GM23338 (cell line): ENCODE data around the gene KIAA1217. TPM values are rescaled to one million over a fixed set of nuclear protein-coding genes. Genes with fewer than 3 reads are reported as not detected.

Source experiments
- ATAC-seq: fragments of 200-7000 bp; cut with Tn5 transposase; 3 replicates; pipeline ENCODE4 v1.9.1; 2020
- DNase-seq: peaks from one replicate; pipeline ENCODE4 v3.0.0-alpha.2; 2015; ENCODE audit warnings: low spot score
- H2AFZ ChIP-seq: fragments of 200-600 bp; sonication (generic); 2 replicates; pipeline ENCODE4 v1.8.0; 2016; ENCODE audit warnings: antibody characterized with exemption, mild to moderate bottlenecking, moderate library complexity
- H3F3A ChIP-seq: fragments of 200-600 bp; sonication (generic); replicated peaks from 2 replicates; pipeline ENCODE4 v1.8.0; 2017; ENCODE audit warnings: antibody characterized with exemption, mixed run types, low read depth
- H3K27ac ChIP-seq: fragments of 200-600 bp; sonication (generic); 2 replicates; pipeline ENCODE4 v1.6.1; 2016; ENCODE audit warnings: low read depth
- H3K27me3 ChIP-seq: fragments of 200-600 bp; sonication (generic); 2 replicates; pipeline ENCODE4 v1.8.0; 2016; ENCODE audit warnings: mild to moderate bottlenecking, mixed run types, moderate library complexity; ENCODE audit not compliant: insufficient read depth
- H3K36me3 ChIP-seq: fragments of 200-600 bp; sonication (generic); 2 replicates; pipeline ENCODE4 v1.8.0; 2016; ENCODE audit warnings: mild to moderate bottlenecking; ENCODE audit not compliant: insufficient read depth
- H3K4me1 ChIP-seq: fragments of 200-600 bp; sonication (generic); 2 replicates; pipeline ENCODE4 v1.8.0; 2016; ENCODE audit warnings: mild to moderate bottlenecking, moderate library complexity; ENCODE audit not compliant: insufficient read depth
- H3K4me2 ChIP-seq: fragments of 200-600 bp; sonication (generic); 2 replicates; pipeline ENCODE4 v1.7.1; 2017; ENCODE audit warnings: mixed run types
- H3K4me3 ChIP-seq: fragments of 200-600 bp; sonication (generic); 2 replicates; pipeline ENCODE4 v1.6.1; 2016; ENCODE audit warnings: mixed run types
- H3K79me2 ChIP-seq: fragments of 200-600 bp; sonication (generic); replicated peaks from 2 replicates; pipeline ENCODE4 v1.8.0; 2017; ENCODE audit warnings: mild to moderate bottlenecking; ENCODE audit not compliant: insufficient read depth
- H3K9me2 ChIP-seq: fragments of 200-600 bp; sonication (generic); 2 replicates; pipeline ENCODE4 v1.8.0; 2017; ENCODE audit not compliant: insufficient read depth
- H4K20me1 ChIP-seq: fragments of 200-600 bp; sonication (generic); replicated peaks from 2 replicates; pipeline ENCODE4 v1.8.0; 2017; ENCODE audit warnings: mild to moderate bottlenecking; ENCODE audit not compliant: insufficient read depth
- H3K27ac Mint-ChIP-seq: 2 replicates; pipeline ENCODE4 v1.8.0; 2020; ENCODE audit warnings: inconsistent platforms, mild to moderate bottlenecking, moderate library complexity, mixed read lengths
- H3K27me3 Mint-ChIP-seq: 3 replicates; pipeline ENCODE4 v1.8.0; 2022; ENCODE audit warnings: low read depth, mild to moderate bottlenecking, moderate library complexity, mixed read lengths, inconsistent platforms; ENCODE audit not compliant: insufficient read depth, poor library complexity
- H3K36me3 Mint-ChIP-seq: 3 replicates; pipeline ENCODE4 v1.8.0; 2021; ENCODE audit warnings: low read depth, mild to moderate bottlenecking, inconsistent platforms, moderate library complexity, mixed read lengths
- H3K4me1 Mint-ChIP-seq: 3 replicates; pipeline ENCODE4 v1.8.0; 2020; ENCODE audit warnings: mild to moderate bottlenecking, inconsistent platforms, mixed read lengths
- H3K4me3 Mint-ChIP-seq: 3 replicates; pipeline ENCODE4 v1.8.0; 2021; ENCODE audit warnings: moderate library complexity, mild to moderate bottlenecking, inconsistent platforms, mixed read lengths
- H3K9me3 Mint-ChIP-seq: 3 replicates; pipeline ENCODE4 v1.8.0; 2020; ENCODE audit warnings: moderate library complexity, mild to moderate bottlenecking, inconsistent platforms, mixed read lengths
- CREB1 ChIP-seq: fragments of 250-450 bp; sonication (Bioruptor Pico); IDR thresholded peaks from 2 replicates; pipeline ENCODE4 v1.5.0; 2020; ENCODE audit warnings: low read depth, mild to moderate bottlenecking, moderate library complexity
- EZH2 ChIP-seq: fragments of 200-600 bp; sonication (generic); IDR thresholded peaks from one replicate; pipeline ENCODE4 v1.8.0; 2017; ENCODE audit warnings: antibody characterized with exemption, mild to moderate bottlenecking, low read depth; ENCODE audit not compliant: unreplicated experiment
- EZH2phosphoT487 ChIP-seq: fragments of 200-600 bp; sonication (generic); IDR thresholded peaks from one replicate; pipeline ENCODE4 v1.8.1; 2018; ENCODE audit warnings: antibody characterized with exemption; ENCODE audit not compliant: unreplicated experiment
- JUNB ChIP-seq: IDR thresholded peaks from one replicate; pipeline ENCODE4 v1.6.1; 2016; ENCODE audit warnings: antibody characterized with exemption; ENCODE audit not compliant: unreplicated experiment
- NANOG ChIP-seq: IDR thresholded peaks from 2 replicates; pipeline ENCODE4 v1.6.1; 2016; ENCODE audit warnings: antibody characterized with exemption, borderline replicate concordance
- POLR2AphosphoS5 ChIP-seq: IDR thresholded peaks from 2 replicates; pipeline ENCODE4 v1.6.1; 2016; ENCODE audit warnings: antibody characterized with exemption, low read depth
- STAT1 ChIP-seq: IDR thresholded peaks from one replicate; pipeline ENCODE4 v1.6.1; 2016; ENCODE audit warnings: antibody characterized with exemption; ENCODE audit not compliant: unreplicated experiment
- ZNF114 ChIP-seq: fragments of 250-450 bp; sonication (Bioruptor Pico); IDR thresholded peaks from 2 replicates; pipeline ENCODE4 v1.5.0; 2020; ENCODE audit warnings: mild to moderate bottlenecking, moderate library complexity
- ZNF331 ChIP-seq: fragments of 250-450 bp; sonication (Bioruptor Pico); IDR thresholded peaks from 2 replicates; pipeline ENCODE4 v1.5.0; 2020; ENCODE audit warnings: low read depth, mild to moderate bottlenecking, moderate library complexity
- polyA plus RNA-seq: library from polyadenylated mRNA; unstranded; fragments of >200 nt; fragmentation: Nextera tagmentation; extraction: Ambion mirVana; gene quantifications from 2 replicates; pipeline ENCODE4 v1.2.1, GENCODE V29; 2016
- total RNA-seq: library from RNA; depleted of rRNA; stranded (reverse); fragments of >200 nt; shearing (Covaris generic); gene quantifications from 2 replicates; pipeline ENCODE4 v1.2.3, GENCODE V29; 2014
- TF ChIP-seq, protein P1 (sequence below), 2 experiments: fragments of 200-600 bp in 1 of 2; sonication (generic) in 1 of 2; conservative IDR thresholded peaks; 2 replicates each; pipeline versions ENCODE4 v1.5.1 to v1.6.1; 2016 to 2017; ENCODE audit warnings: antibody characterized with exemption in 2 of 2, low read depth in 2 of 2, mild to moderate bottlenecking in 2 of 2, moderate library complexity in 1 of 2
- TF ChIP-seq, protein P2 (sequence below): IDR thresholded peaks from 2 replicates; pipeline ENCODE4 v1.6.1; 2016; ENCODE audit warnings: antibody characterized with exemption
- TF ChIP-seq, protein P3 (sequence below): fragments of 250-450 bp; sonication (Bioruptor Pico); IDR thresholded peaks from 2 replicates; pipeline ENCODE4 v1.5.0; 2020; ENCODE audit warnings: mild to moderate bottlenecking, moderate library complexity
- TF ChIP-seq, protein P4 (sequence below): IDR thresholded peaks from one replicate; pipeline ENCODE4 v1.6.1; 2018; ENCODE audit warnings: antibody characterized with exemption; ENCODE audit not compliant: unreplicated experiment

KIAA1217 gene
- total and polyA plus RNA-seq, 2 experiments from 2014 or later: 6.4 to 9.1 TPM

DNA sequence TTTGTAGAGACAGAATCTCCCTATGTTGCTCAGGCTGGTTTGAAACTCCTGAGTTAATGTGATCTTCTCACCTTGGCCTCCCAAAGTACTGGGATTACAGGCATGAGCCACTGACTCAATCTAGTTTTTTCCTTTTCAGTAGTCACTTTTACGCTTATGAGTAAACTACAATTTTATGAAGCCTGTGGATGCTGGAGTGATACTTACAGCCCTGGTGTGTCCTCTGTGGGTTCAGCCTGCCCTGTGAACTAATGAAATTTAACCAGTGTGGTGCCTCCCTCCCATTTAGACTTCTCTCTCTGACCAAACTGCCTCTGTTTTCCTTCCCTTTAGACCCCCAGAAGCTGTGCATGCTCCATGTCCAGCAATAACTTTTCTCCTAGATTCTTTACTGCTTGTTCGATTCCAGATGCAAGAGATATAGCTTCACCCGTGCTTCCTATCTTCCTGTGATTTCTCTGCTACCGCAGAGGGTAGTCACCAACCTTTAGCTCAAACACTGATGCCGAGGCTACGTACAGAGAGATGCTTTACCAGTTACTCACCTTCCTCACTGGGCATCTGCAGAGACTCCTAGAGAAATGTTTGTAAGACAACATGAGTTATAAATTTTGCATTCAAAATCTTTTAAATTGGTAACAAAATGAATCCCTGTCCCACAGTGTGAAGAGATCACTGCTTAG lies 90.8 kb downstream of the KIAA1217 start:
- no peaks in the 10 kb centered on the region for H3K27me3 ChIP-seq
- no peak for ATAC-seq
- H2AFZ ChIP-seq: no peak overlapping the region
- H3K36me3 ChIP-seq: no peaks in the 10 kb centered on the region
- H3K27me3 Mint-ChIP-seq: peaks cover 4% of the 10 kb centered on the region
- H3K79me2 ChIP-seq: no peaks in the 10 kb centered on the region
- no peak overlapping the region for H3K27ac Mint-ChIP-seq
- H3K4me1 ChIP-seq: no peaks in the 10 kb centered on the region
- no peak overlapping the region for H3K4me2 ChIP-seq
- TF ChIP-seq STAT1: no peak
- TF ChIP-seq NANOG: no peak
- TF ChIP-seq, protein P1, sequence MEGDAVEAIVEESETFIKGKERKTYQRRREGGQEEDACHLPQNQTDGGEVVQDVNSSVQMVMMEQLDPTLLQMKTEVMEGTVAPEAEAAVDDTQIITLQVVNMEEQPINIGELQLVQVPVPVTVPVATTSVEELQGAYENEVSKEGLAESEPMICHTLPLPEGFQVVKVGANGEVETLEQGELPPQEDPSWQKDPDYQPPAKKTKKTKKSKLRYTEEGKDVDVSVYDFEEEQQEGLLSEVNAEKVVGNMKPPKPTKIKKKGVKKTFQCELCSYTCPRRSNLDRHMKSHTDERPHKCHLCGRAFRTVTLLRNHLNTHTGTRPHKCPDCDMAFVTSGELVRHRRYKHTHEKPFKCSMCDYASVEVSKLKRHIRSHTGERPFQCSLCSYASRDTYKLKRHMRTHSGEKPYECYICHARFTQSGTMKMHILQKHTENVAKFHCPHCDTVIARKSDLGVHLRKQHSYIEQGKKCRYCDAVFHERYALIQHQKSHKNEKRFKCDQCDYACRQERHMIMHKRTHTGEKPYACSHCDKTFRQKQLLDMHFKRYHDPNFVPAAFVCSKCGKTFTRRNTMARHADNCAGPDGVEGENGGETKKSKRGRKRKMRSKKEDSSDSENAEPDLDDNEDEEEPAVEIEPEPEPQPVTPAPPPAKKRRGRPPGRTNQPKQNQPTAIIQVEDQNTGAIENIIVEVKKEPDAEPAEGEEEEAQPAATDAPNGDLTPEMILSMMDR (conservative IDR thresholded peaks at IDR 0.05; ENCODE audit: low read depth in 2 of 2): no peak
- no peak for TF ChIP-seq EZH2
- no peak for TF ChIP-seq ZNF331 (CRISPR knock-in tag)
- no peak for TF ChIP-seq CREB1 (CRISPR knock-in tag)
- TF ChIP-seq, protein P2, sequence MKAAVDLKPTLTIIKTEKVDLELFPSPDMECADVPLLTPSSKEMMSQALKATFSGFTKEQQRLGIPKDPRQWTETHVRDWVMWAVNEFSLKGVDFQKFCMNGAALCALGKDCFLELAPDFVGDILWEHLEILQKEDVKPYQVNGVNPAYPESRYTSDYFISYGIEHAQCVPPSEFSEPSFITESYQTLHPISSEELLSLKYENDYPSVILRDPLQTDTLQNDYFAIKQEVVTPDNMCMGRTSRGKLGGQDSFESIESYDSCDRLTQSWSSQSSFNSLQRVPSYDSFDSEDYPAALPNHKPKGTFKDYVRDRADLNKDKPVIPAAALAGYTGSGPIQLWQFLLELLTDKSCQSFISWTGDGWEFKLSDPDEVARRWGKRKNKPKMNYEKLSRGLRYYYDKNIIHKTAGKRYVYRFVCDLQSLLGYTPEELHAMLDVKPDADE: no peak
- TF ChIP-seq, protein P3, sequence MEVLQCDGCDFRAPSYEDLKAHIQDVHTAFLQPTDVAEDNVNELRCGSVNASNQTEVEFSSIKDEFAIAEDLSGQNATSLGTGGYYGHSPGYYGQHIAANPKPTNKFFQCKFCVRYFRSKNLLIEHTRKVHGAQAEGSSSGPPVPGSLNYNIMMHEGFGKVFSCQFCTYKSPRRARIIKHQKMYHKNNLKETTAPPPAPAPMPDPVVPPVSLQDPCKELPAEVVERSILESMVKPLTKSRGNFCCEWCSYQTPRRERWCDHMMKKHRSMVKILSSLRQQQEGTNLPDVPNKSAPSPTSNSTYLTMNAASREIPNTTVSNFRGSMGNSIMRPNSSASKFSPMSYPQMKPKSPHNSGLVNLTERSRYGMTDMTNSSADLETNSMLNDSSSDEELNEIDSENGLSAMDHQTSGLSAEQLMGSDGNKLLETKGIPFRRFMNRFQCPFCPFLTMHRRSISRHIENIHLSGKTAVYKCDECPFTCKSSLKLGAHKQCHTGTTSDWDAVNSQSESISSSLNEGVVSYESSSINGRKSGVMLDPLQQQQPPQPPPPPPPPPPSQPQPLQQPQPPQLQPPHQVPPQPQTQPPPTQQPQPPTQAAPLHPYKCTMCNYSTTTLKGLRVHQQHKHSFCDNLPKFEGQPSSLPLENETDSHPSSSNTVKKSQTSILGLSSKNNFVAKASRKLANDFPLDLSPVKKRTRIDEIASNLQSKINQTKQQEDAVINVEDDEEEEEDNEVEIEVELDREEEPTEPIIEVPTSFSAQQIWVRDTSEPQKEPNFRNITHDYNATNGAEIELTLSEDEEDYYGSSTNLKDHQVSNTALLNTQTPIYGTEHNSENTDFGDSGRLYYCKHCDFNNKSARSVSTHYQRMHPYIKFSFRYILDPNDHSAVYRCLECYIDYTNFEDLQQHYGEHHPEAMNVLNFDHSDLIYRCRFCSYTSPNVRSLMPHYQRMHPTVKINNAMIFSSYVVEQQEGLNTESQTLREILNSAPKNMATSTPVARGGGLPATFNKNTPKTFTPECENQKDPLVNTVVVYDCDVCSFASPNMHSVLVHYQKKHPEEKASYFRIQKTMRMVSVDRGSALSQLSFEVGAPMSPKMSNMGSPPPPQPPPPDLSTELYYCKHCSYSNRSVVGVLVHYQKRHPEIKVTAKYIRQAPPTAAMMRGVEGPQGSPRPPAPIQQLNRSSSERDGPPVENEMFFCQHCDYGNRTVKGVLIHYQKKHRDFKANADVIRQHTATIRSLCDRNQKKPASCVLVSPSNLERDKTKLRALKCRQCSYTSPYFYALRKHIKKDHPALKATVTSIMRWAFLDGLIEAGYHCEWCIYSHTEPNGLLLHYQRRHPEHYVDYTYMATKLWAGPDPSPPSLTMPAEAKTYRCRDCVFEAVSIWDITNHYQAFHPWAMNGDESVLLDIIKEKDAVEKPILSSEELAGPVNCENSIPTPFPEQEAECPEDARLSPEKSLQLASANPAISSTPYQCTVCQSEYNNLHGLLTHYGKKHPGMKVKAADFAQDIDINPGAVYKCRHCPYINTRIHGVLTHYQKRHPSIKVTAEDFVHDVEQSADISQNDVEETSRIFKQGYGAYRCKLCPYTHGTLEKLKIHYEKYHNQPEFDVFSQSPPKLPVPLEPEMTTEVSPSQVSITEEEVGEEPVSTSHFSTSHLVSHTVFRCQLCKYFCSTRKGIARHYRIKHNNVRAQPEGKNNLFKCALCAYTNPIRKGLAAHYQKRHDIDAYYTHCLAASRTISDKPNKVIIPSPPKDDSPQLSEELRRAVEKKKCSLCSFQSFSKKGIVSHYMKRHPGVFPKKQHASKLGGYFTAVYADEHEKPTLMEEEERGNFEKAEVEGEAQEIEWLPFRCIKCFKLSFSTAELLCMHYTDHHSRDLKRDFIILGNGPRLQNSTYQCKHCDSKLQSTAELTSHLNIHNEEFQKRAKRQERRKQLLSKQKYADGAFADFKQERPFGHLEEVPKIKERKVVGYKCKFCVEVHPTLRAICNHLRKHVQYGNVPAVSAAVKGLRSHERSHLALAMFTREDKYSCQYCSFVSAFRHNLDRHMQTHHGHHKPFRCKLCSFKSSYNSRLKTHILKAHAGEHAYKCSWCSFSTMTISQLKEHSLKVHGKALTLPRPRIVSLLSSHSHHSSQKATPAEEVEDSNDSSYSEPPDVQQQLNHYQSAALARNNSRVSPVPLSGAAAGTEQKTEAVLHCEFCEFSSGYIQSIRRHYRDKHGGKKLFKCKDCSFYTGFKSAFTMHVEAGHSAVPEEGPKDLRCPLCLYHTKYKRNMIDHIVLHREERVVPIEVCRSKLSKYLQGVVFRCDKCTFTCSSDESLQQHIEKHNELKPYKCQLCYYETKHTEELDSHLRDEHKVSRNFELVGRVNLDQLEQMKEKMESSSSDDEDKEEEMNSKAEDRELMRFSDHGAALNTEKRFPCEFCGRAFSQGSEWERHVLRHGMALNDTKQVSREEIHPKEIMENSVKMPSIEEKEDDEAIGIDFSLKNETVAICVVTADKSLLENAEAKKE (CRISPR knock-in tag): no peak
- TF ChIP-seq EZH2phosphoT487: no peak
- TF ChIP-seq ZNF114: no peak
- no peak for TF ChIP-seq POLR2AphosphoS5
- no peak for TF ChIP-seq JUNB
- TF ChIP-seq, protein P4, sequence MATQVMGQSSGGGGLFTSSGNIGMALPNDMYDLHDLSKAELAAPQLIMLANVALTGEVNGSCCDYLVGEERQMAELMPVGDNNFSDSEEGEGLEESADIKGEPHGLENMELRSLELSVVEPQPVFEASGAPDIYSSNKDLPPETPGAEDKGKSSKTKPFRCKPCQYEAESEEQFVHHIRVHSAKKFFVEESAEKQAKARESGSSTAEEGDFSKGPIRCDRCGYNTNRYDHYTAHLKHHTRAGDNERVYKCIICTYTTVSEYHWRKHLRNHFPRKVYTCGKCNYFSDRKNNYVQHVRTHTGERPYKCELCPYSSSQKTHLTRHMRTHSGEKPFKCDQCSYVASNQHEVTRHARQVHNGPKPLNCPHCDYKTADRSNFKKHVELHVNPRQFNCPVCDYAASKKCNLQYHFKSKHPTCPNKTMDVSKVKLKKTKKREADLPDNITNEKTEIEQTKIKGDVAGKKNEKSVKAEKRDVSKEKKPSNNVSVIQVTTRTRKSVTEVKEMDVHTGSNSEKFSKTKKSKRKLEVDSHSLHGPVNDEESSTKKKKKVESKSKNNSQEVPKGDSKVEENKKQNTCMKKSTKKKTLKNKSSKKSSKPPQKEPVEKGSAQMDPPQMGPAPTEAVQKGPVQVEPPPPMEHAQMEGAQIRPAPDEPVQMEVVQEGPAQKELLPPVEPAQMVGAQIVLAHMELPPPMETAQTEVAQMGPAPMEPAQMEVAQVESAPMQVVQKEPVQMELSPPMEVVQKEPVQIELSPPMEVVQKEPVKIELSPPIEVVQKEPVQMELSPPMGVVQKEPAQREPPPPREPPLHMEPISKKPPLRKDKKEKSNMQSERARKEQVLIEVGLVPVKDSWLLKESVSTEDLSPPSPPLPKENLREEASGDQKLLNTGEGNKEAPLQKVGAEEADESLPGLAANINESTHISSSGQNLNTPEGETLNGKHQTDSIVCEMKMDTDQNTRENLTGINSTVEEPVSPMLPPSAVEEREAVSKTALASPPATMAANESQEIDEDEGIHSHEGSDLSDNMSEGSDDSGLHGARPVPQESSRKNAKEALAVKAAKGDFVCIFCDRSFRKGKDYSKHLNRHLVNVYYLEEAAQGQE: no peak
- H3K9me3 Mint-ChIP-seq: no peaks in the 10 kb centered on the region
- H3F3A ChIP-seq: no peaks in the 10 kb centered on the region
- no peak overlapping the region for H3K4me3 ChIP-seq
- no peak overlapping the region for H3K4me3 Mint-ChIP-seq
- no peaks in the 10 kb centered on the region; the same call in 1 of the 2 replicates for H3K9me2 ChIP-seq
- DNase-seq: no peak
- H3K27ac ChIP-seq: no peak overlapping the region
- H3K4me1 Mint-ChIP-seq: no peaks in the 10 kb centered on the region
- no peaks in the 10 kb centered on the region for H4K20me1 ChIP-seq
- no peaks in the 10 kb centered on the region for H3K36me3 Mint-ChIP-seq
